Astrocyte of the cerebellum (primary cell): Measurements from ENCODE around the gene MBTPS2.
A peak's percentile ranks its signal among the peaks of the same experiment; 100 is the strongest.
"Not testable (repeated sequence)": the region's sequence is repeated elsewhere in the genome, so short reads cannot be mapped to it uniquely, and the experiment has no call there.

ENCODE experiments used
- DNase-seq: peaks from one replicate; pipeline ENCODE4 v3.0.0-alpha.2; 2011; ENCODE audit warnings: low read depth
- H3K4me3 ChIP-seq: 2 replicates; pipeline ENCODE4 v1.5.1; 2011; ENCODE audit warnings: mild to moderate bottlenecking, low read depth, low read length, moderate library complexity
- in situ Hi-C: cut with HindIII; loops from 2 replicates; pipeline ENCODE4 v1.10.0; 2017; ENCODE audit warnings: low sequenced_read_pairs
- TF ChIP-seq, protein P1 (sequence below): IDR thresholded peaks from 2 replicates; pipeline ENCODE4 v1.5.1; 2012; ENCODE audit warnings: low read length, low read depth, moderate library complexity, mild to moderate bottlenecking; ENCODE audit errors: missing control alignments

MBTPS2 gene

DNA sequence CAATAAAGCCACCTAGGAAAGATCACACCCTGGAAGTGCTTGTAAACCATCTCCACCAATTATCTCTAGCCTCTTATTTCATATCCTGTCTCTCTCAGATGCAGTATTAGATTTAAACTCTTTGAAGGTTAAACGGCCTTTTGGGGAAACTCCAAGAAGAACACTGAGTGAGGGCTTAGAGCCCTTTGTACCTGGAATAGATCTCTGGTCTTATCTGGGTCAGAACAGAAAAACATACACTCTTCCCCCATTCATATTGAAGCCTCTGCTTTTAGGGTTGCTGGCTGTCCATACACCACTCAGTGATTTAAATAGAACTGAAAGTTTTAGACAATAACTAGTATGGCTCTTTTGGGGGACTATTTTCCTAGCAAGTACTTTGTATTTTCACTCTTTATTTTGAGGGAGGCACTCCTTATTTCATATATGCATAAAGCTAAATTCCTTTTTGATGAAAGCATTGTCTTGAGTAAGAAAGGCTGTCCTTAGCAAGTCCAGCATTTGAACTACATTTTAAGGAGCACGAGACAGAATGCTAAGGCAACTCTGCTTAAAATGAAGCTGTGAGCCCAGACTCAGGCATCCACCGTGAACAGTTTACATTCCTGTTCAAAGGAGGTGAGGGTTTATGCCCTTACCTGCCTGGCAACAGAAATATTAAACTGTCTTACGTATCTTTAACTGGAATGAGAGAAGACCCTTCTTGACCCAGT lies 33.8 kb downstream of the MBTPS2 start:
- in situ Hi-C loops, result no loop called here
- TF ChIP-seq, protein P1, sequence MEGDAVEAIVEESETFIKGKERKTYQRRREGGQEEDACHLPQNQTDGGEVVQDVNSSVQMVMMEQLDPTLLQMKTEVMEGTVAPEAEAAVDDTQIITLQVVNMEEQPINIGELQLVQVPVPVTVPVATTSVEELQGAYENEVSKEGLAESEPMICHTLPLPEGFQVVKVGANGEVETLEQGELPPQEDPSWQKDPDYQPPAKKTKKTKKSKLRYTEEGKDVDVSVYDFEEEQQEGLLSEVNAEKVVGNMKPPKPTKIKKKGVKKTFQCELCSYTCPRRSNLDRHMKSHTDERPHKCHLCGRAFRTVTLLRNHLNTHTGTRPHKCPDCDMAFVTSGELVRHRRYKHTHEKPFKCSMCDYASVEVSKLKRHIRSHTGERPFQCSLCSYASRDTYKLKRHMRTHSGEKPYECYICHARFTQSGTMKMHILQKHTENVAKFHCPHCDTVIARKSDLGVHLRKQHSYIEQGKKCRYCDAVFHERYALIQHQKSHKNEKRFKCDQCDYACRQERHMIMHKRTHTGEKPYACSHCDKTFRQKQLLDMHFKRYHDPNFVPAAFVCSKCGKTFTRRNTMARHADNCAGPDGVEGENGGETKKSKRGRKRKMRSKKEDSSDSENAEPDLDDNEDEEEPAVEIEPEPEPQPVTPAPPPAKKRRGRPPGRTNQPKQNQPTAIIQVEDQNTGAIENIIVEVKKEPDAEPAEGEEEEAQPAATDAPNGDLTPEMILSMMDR, result no peak
- no peak overlapping the region for H3K4me3 ChIP-seq
- DNase-seq, result no peak

DNA sequence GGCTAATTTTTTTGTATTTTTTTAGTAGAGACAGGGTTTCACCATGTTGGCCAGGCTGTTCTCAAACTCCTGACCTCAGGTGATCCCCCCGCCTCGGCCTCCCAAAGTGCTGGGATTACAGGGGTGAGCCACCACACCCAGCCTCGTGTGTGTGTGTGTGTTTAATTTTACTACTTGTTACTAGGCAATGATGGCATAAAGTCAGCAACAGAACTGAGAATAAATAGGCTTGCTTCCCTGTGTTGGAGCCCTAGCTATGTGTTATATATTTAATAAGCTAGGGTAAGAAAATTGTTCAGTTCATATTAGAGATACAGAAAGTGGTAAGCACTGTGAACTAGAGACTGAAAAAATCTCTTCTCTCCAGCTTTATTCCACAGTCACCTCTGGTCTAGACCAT lies 34.8 kb downstream of the MBTPS2 start:
- DNase-seq, H3K4me3 ChIP-seq, in situ Hi-C loops: not testable (repeated sequence)

DNA sequence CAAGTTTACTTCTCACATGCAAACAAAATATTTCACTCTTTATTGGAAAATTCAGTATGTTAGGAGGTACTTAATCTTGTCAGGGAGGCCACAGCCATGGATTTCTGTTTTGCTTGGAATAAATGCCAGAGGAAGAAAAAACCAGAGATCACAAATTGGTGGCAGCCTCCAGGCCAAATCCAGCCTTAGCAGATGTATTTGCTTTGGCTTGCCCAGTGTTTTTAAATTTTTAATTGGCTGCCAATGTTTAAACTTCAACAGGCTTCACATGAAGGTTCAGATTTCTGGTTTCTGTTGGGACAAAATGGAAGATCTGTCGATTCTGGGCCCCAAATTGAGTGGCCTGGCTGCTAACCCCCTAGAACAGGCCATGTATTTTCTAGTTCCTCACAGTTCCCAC lies 35.6 kb downstream of the MBTPS2 start:
- TF ChIP-seq, protein P1, result no peak
- no peak overlapping the region for H3K4me3 ChIP-seq
- in situ Hi-C loops, result no loop called here
- no peak for DNase-seq

DNA sequence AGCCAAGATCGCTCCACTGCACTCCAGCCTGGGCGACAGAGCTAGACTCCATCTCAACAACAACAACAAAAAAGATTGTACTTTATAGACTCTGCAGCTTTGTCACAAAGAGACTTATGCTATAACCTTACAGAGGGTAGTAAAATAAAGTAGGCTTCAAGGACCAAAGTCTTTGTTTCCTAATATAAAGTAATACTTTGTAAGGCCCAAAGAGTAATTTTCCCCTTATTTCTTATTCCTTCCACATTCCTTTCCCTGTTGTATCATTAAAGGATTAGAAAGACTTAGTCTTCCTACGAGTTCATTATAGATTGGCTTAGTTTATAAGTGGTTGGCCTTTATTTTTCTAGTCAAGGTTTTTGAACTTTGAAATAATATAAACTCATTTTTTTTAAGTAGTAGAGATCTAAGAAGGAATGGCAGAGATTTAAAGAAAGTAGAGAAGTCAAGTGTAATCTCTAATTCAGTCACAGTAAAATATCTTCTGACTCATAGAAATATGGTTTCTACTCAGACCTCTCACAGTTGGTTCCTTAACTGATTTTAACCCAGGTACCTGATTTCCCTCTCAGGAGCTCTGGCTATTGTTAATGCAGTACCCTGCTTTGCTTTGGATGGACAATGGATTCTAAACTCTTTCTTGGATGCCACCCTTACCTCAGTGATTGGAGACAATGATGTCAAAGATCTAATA lies 42.6 kb downstream of the MBTPS2 start:
- in situ Hi-C loops, result no loop called here
- TF ChIP-seq, protein P1, result no peak
- no peak for DNase-seq
- no peak overlapping the region for H3K4me3 ChIP-seq

DNA sequence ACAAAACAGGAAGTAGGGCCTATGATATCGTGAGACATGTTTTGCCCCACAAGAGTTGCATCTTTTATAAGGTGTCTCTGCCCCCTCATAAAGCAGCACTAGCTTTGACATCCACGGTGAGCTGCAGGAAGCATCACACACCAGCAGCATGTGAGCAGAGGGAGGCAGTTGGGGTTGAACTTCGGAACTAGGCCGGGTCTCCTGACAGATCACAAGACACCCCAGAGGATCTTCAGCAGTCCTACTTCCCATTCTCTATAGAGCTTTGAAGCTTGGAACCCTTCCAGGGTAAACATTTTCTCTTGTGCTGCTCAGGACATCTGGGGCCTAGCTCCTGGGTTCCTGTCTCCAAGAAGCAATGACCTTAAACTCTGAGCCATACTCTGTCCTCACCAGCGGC lies 43.8 kb downstream of the MBTPS2 start:
- in situ Hi-C loops, result no loop called here

DNA sequence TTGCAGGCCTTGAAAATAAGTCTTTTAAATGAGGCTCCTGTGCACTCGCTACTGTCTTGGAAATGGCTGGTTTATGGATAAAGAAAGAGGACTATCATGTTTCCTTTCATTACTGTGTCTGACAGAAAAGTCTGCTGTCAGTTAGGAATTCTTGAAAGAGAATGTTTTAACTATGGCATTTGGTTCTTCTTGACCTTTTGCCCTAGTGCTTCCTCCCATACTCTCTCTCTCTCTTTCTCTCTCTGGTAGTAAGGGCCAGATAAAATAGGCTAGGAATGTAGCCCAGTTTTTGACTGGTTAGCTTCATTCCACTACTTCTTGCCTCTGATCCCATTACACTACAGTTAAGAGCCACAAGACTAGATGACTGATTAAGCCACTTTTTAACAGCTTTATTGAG lies 46.2 kb downstream of the MBTPS2 start:
- DNase-seq, result peak; percentile 5
- no peak overlapping the region for H3K4me3 ChIP-seq
- in situ Hi-C loops, result no loop called here
- TF ChIP-seq, protein P1, result no peak

More for the DNA sequence above, 43.8 kb downstream of the MBTPS2 start:
- TF ChIP-seq, protein P1, result no peak
- DNase-seq, result no peak
- no peak overlapping the region for H3K4me3 ChIP-seq

DNA sequence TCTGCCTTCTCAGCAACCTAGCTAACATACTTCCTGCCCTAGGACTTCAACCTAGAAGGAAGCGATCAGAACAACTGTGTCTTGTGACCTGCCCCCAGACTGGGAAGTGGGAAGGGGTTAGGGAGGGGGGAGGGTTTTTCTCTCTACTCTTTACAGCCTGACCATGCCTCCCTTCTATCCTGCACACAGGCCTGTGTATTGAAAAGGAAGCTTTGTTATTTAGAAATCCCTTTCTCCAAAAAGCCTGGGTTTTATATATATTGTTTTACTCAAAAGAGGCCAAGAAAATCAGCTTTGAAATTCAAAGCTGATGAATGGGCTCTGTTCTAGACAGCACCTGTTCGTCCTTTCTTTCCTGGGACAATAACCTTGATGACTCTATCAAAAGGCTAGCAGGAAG lies 65.9 kb downstream of the MBTPS2 start:
- H3K4me3 ChIP-seq, result no peak overlapping the region
- in situ Hi-C loops, result no loop called here
- no peak for DNase-seq
- TF ChIP-seq, protein P1, result no peak
